Peyer's patch (tissue), 4 donors: Measurements from ENCODE around the gene FGF19. TPM values are rescaled to one million over a fixed set of nuclear protein-coding genes. Genes with fewer than 3 reads are reported as not detected.

ENCODE experiments used
- DNase-seq, 3 donors: peaks; one replicate each; pipeline ENCODE4 v3.0.0-alpha.2; 2017 to 2019
- H3K27ac ChIP-seq, 4 donors: fragments of 200-600 bp; sonication (generic); one replicate each; pipeline ENCODE4 v1.5.1; 2016 to 2019
- H3K27me3 ChIP-seq, 2 donors: fragments of 200-600 bp; sonication (generic); one replicate each; pipeline ENCODE4 v1.5.1; 2019
- H3K36me3 ChIP-seq, 3 donors: fragments of 200-600 bp; sonication (generic); one replicate each; pipeline ENCODE4 v1.5.1; 2016 to 2019
- H3K4me1 ChIP-seq, 4 donors: fragments of 200-600 bp; sonication (generic); one replicate each; pipeline ENCODE4 v1.5.1; 2016 to 2019
- H3K4me3 ChIP-seq, 4 donors: fragments of 200-600 bp; sonication (generic); 1 replicate in 3 of 4; 2 replicates in 1 of 4; pipeline ENCODE4 v1.5.1; 2016 to 2019; ENCODE audit warnings: mild to moderate bottlenecking in 1 of 4
- H3K9me3 ChIP-seq, 4 donors: fragments of 200-600 bp; sonication (generic); one replicate each; pipeline ENCODE4 v1.5.1; 2016 to 2019; ENCODE audit warnings: mild to moderate bottlenecking in 1 of 4
- POLR2A ChIP-seq, 2 donors: fragments of 450-650 bp; IDR thresholded peaks; one replicate each; pipeline ENCODE4 v1.5.1; 2017; ENCODE audit warnings: antibody characterized with exemption in 2 of 2, mild to moderate bottlenecking in 2 of 2, moderate library complexity in 2 of 2
- total RNA-seq, 4 donors: library from RNA; depleted of rRNA; stranded (reverse); fragments of >200 nt; gene quantifications; one replicate each; pipeline ENCODE4 v1.1.0, GENCODE V29; 2016
- TF ChIP-seq, protein P1 (sequence below), 6 experiments: fragments of 450-650 bp in 4 of 6; fragments of 200-600 bp in 2 of 6; sonication (generic) in 1 of 6; IDR thresholded peaks; one replicate each; pipeline ENCODE4 v1.5.1; 2017 to 2019; ENCODE audit warnings: antibody characterized with exemption in 6 of 6, mild to moderate bottlenecking in 3 of 6, moderate library complexity in 1 of 6

Gene FGF19
- total RNA-seq, 4 donors from 2014 or later = 3.2 to 4.9 TPM; not detected in 2

DNA sequence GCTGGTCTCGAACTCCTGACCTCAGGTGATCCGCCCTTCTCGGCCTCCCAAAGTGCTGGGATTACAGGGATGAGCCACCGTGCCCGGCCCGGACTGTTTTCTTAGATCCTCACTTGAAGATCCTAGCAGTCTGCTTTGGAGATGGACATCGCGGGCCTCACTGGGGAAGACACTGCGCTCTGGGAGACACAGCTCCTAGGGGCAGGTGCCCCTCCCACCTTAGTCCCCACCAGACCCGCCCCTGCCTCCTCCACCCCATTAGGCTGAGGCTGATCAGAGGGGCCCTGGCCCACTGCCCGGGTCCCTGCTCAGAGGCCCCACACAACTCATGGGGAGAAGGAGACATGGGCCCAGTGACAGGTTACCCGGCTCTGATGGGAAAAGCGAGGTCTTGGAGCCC is 17.4 kb downstream of the FGF19 start:
- DNase-seq = no peak
- peaks cover 0 to 4% (median 2%) of the 10 kb centered on the region in 4 donors for H3K4me1 ChIP-seq
- no peaks in the 10 kb centered on the region for H3K36me3 ChIP-seq
- no peaks in the 10 kb centered on the region for H3K27me3 ChIP-seq
- TF ChIP-seq, protein P1, sequence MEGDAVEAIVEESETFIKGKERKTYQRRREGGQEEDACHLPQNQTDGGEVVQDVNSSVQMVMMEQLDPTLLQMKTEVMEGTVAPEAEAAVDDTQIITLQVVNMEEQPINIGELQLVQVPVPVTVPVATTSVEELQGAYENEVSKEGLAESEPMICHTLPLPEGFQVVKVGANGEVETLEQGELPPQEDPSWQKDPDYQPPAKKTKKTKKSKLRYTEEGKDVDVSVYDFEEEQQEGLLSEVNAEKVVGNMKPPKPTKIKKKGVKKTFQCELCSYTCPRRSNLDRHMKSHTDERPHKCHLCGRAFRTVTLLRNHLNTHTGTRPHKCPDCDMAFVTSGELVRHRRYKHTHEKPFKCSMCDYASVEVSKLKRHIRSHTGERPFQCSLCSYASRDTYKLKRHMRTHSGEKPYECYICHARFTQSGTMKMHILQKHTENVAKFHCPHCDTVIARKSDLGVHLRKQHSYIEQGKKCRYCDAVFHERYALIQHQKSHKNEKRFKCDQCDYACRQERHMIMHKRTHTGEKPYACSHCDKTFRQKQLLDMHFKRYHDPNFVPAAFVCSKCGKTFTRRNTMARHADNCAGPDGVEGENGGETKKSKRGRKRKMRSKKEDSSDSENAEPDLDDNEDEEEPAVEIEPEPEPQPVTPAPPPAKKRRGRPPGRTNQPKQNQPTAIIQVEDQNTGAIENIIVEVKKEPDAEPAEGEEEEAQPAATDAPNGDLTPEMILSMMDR (IDR thresholded peaks at IDR 0.05) = no peak
- no peak for TF ChIP-seq POLR2A (IDR thresholded peaks at IDR 0.05)
- peaks cover 0 to under 1% (median 0%) of the 10 kb centered on the region in 4 donors for H3K9me3 ChIP-seq
- no peak overlapping the region for H3K27ac ChIP-seq
- H3K4me3 ChIP-seq = no peak overlapping the region

DNA sequence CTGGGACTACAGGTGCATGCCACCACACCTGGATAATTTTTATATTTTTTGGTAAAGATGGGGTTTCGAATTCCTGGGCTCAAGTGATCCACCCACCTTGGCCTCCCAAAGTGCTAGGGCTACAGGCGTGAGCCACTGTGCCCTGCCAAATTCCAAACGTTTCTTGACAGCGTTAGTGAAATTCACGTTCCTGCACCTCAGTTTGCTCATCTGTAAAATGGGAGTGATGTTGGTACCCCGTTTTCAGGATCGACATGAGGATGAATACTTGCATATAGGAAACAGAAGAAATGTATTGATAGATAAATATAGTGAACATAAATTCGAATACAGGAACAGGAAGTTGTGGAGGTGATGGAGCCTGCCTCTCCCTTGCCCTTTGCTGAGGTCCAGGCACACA is 18.5 kb downstream of the FGF19 start:
- no peaks in the 10 kb centered on the region for H3K9me3 ChIP-seq
- H3K36me3 ChIP-seq = no peaks in the 10 kb centered on the region
- no peak overlapping the region for H3K4me3 ChIP-seq
- TF ChIP-seq, protein P1 (IDR thresholded peaks at IDR 0.05) = no peak
- no peak for TF ChIP-seq POLR2A (IDR thresholded peaks at IDR 0.05)
- DNase-seq = no peak
- no peaks in the 10 kb centered on the region for H3K27me3 ChIP-seq
- peaks cover 0 to 4% (median 2%) of the 10 kb centered on the region in 4 donors for H3K4me1 ChIP-seq
- H3K27ac ChIP-seq = no peak overlapping the region

DNA sequence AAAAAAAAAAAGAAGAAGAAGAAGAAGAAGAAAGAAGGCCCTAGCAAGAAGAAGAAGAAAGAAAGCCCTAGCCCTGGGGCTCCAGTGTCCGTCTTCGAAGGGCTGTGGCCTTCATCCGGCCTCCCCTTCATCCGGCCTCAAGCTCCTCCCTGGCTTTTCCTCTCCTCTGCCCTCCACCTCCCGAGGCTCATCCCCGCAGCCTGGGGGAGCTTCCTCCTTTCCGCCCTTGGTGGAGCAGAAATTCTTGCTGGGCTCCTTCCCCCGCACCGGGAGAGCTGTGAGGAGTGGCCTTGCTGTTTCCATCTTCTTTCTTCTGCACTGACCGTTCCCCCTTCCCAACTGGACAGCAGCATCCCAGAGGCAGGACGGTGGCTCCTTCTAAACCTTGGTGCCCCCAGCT is 19.2 kb downstream of the FGF19 start:
- no peak for DNase-seq
- H3K4me3 ChIP-seq = no peak overlapping the region
- H3K4me1 ChIP-seq = peaks cover 0 to 4% (median 2%) of the 10 kb centered on the region in 4 donors
- no peak overlapping the region for H3K27ac ChIP-seq
- no peak for TF ChIP-seq POLR2A (IDR thresholded peaks at IDR 0.05)
- TF ChIP-seq, protein P1 (IDR thresholded peaks at IDR 0.05) = no peak
- H3K9me3 ChIP-seq = no peaks in the 10 kb centered on the region
- no peaks in the 10 kb centered on the region for H3K27me3 ChIP-seq
- H3K36me3 ChIP-seq = no peaks in the 10 kb centered on the region

DNA sequence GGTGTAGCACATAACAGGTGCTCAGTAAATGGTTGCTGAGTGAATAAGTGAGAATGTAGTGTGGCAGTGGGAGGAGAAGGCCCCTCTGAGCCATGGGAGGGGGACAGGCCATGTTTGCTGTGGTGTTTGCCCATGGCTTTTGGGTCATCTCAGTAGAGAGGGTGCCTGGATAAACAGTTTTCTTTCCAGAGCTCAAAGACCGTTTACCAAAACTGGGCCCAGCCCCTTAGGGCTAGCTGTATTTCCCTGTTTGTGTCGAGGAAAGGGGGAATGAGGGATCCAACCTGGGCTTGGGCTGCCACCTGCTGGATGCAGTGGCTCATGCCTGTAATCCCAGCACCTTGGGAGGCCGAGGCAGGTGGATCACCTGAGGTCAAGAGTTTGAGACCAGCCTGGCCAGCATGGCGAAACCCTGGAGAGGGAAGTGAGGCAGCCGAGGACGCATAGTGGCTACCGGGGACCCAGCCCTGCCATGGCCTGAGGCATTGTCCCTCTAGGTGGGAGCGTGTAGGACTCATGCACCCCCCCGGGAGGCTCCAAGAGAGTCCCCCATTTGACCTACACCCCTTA is 20.0 kb downstream of the FGF19 start:
- no peaks in the 10 kb centered on the region for H3K9me3 ChIP-seq
- H3K27ac ChIP-seq = no peak overlapping the region
- no peaks in the 10 kb centered on the region for H3K36me3 ChIP-seq
- no peaks in the 10 kb centered on the region for H3K27me3 ChIP-seq
- H3K4me3 ChIP-seq = no peak overlapping the region
- peak in 1 of 3 donors; percentile 59 for DNase-seq
- TF ChIP-seq, protein P1 (IDR thresholded peaks at IDR 0.05) = peak in 4 of 6 experiments; percentile 25 to 58 (median 52)
- TF ChIP-seq POLR2A (IDR thresholded peaks at IDR 0.05) = no peak
- H3K4me1 ChIP-seq = peaks cover 0 to 4% (median 2%) of the 10 kb centered on the region in 4 donors

DNA sequence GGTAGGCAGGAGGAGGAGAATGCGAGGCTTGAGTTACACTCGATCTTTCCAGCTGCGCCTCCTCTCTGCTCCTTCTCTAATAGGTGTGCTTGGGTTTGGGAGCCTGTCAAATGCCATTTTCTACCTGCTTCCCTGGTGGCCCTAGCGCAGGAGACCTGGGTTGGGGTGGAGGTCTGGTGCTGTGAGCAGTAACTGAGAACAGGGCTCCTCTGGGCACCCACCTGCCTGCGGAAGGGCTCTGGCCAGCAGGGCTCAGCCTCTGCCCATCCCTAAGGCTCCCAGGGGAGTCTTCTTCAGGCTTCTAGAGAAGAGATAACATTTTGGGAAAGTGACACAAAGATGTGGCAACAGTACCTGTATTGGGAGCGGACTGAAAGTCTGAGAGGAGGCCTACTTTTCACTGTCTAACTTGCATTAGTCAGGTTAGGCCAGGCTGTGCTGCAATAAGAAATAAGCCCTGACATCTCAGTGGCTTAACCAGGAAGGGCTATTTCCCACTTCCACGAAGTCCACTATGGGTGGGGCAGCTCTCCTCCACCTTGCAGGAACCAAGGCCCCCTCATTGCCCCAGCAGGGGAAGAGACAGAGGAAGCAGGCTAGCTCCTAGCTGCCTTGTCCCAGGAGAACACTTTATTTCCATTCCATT is 21.0 kb downstream of the FGF19 start:
- Histone ChIP-seq H3K27me3 (no peaks in the 10 kb centered on the region), H3K4me1 (peaks cover 0 to 4% (median 2%) of the 10 kb centered on the region in 4 donors), H3K4me3 (no peak overlapping the region), H3K9me3 (no peaks in the 10 kb centered on the region), H3K27ac (no peak overlapping the region), H3K36me3 (no peaks in the 10 kb centered on the region)
- DNase-seq = no peak
- no peak for TF ChIP-seq POLR2A (IDR thresholded peaks at IDR 0.05)
- TF ChIP-seq, protein P1 (IDR thresholded peaks at IDR 0.05) = no peak
